GM12874 (cell line): ENCODE data around the gene RBL2.

Source experiments
- TF ChIP-seq, protein P1 (sequence below): IDR thresholded peaks from 2 replicates; pipeline ENCODE4 v1.5.1; 2011; ENCODE audit warnings: low read depth, mild to moderate bottlenecking, control low read depth, low read length, moderate library complexity; ENCODE audit not compliant: insufficient read depth

The RBL2 gene

DNA sequence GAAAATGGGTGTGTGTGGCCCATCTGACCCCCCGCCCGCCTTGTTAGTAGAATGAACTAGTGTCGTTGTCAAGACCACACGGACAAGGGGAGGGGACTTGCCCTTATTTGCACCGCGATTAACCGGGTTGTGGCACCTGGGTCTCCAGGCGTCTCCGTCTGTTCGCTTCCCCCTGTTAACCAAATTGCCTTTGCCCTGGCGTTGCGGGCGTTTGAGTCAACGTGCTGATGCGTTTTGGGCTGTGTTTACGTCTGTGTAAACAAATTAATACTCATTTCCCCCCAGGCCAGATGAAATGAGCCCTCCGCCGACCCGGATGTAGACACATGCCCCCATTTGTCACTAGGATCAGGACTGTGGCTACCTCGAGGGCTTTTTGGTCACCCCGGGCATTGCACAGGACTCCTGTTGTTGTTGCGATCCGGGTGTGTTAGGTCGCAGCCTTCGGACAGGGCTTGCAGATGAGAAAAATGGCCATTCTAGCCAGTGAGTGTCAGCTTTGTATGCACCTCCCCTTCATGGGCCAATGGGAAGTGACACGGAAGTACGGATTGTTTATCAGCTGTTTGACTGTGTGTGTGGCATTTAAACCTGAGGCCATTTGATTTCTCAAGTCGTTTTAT lies 906 bp downstream of the RBL2 start:
- TF ChIP-seq, protein P1, sequence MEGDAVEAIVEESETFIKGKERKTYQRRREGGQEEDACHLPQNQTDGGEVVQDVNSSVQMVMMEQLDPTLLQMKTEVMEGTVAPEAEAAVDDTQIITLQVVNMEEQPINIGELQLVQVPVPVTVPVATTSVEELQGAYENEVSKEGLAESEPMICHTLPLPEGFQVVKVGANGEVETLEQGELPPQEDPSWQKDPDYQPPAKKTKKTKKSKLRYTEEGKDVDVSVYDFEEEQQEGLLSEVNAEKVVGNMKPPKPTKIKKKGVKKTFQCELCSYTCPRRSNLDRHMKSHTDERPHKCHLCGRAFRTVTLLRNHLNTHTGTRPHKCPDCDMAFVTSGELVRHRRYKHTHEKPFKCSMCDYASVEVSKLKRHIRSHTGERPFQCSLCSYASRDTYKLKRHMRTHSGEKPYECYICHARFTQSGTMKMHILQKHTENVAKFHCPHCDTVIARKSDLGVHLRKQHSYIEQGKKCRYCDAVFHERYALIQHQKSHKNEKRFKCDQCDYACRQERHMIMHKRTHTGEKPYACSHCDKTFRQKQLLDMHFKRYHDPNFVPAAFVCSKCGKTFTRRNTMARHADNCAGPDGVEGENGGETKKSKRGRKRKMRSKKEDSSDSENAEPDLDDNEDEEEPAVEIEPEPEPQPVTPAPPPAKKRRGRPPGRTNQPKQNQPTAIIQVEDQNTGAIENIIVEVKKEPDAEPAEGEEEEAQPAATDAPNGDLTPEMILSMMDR, result no peak

DNA sequence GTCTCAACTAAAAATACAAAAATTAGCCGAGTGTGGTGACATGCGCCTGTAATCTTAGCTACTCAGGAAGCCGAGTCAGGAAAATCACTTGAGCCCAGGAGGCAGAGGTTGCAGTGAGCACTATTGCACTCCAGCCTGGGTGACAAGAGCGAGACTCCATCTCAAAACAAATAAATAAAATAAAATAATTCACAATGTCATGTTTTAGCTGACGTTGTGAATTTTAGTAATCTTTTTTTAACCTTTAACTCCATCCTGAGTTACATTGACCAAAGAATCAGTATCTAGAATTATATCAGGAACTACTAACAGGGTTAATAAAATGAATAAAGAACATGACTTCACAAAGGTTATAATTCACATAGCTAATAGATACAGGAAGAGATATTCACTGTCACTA lies 5.9 kb downstream of the RBL2 start:
- TF ChIP-seq, protein P1, result no peak

DNA sequence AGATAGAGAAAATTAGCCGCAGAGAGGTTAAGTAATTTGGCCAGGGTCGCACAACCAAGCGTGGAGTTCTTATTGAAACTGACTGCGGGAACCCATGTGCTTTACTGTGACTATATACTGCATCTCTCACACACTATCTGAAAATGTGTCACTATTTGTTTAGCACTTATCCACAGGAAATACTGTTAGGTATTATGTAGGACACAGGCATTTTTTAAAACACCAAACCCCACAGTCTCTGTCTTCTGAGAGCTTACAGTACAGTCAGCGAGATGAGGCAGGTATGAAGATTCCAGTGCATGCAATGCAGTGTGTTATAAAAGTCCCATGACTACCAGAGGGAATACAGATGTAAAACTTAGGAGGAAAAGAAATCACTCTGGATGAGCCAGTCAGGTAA lies 11.3 kb downstream of the RBL2 start:
- TF ChIP-seq, protein P1, result no peak

DNA sequence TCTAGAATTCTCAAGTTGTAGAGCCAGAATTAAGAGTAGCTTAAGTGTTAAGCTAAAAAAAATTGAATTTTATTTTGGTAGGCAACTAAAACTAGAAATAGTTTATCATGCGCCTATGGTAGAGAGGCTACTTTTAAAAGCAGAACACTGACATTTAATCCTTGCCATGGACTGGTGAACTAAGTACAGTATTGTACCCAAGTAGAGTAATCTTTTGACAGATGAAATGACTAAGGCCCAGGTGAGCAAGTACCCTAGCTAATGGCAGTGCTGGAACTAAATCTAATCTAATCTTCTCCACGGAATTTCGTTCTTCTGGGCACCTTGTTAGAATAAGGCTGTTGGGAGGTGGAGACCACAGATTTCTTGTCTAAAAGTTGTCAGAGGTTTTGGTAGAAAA lies 11.8 kb downstream of the RBL2 start:
- TF ChIP-seq, protein P1, result no peak

DNA sequence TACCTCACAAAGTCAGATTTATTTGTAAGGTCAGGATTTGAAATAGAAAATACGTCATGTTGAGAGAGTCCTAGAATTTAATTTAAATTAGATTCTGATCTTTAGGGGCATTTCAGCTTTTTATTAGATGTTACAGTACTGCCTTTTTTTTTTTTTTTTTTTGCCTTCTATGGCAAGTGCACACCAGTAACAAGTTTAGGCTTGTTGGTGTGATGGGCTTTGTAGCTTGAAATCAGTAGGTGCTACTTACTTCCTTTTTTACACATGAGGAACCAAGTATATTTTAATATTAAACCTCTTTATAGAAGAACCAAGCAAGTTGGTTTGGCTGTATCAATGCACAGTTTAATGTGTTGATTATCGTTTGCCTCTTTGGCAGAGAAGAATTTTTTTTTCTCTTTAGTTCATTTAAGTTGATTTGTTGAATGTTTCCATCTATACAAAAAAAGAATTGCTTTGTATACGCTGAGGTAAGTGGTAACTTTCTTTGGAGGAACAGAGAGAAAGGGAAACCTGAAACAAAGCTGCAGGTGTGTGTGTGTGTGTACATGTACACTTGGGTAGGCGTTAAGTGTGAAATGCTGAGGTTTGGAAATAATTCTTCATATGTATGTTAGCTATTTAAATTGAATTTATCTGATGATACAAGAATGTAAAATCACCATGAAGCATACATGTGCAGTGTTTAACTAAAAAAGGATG lies 15.7 kb downstream of the RBL2 start:
- TF ChIP-seq, protein P1, result no peak

DNA sequence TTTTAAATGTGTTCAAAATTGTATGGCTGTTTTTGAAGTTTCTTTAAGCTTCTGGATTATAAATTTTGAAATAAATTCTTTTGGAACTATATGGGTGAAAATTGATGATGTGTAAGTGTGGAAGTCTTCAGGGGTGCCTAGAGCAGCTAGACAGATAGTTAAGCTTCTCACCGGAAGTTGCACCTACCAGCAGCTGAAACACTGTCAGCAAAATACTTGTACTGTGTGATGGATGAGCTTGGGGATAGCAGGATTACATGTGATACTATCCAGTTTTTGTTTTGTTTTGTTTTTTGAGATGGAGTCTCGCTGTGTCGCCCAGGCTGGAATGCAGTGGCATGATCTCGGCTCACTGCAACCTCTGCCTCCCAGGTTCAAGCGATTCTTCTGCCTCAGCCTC lies 19.7 kb downstream of the RBL2 start:
- TF ChIP-seq, protein P1, result no peak

DNA sequence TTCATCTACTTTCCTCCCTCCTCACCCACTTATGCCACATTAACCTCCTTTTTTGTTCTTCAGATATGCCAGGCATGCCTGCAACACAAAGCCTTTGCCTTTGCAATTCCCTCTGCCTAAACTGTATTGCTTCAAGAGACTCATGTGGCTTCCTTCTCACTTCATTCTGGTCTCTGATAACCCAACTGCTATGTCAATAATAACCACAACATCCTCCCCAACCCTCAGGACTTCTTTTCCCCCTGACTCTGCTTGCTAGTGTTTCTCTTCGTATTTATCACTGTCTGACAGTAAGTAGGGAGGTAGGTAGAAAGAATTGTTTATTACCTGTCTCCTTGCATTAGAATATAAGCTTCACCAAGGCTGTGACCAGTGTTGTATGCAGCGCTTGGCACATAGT lies 22.4 kb downstream of the RBL2 start:
- TF ChIP-seq, protein P1, result no peak
